ENCODE data around the gene CCR9.

CCR9 gene

GRCh38 chr3:45939341-45939771 is 53.0 kb downstream of the CCR9 start:
- no peak for DNase-seq

GRCh38 chr3:45940004-45940780 is 53.8 kb downstream of the CCR9 start:
- no peak for DNase-seq

- no peak for DNase-seq
Observed at GRCh38 chr3:45940781-45941365, 54.5 kb downstream of the CCR9 start.

- DNase-seq = no peak
Observed at GRCh38 chr3:45942051-45942825, 55.9 kb downstream of the CCR9 start.

GRCh38 chr3:45943207-45943846 is 57.0 kb downstream of the CCR9 start, which contains the start of gene CXCR6:
CXCR6 (plus strand) TSS chr3:45943464; CDS start chr3:45946482, 3,018 bp downstream.
- peak; percentile 22 to 26 for DNase-seq

GRCh38 chr3:45944830-45945620 is 58.7 kb downstream of the CCR9 start:
- no peak for DNase-seq

GRCh38 chr3:45946307-45946706 is 60.0 kb downstream of the CCR9 start:
- DNase-seq = no peak

- no peak for DNase-seq
Observed at GRCh38 chr3:45946875-45947274, 60.5 kb downstream of the CCR9 start.

GRCh38 chr3:45947361-45947760 is 61.0 kb downstream of the CCR9 start:
- DNase-seq = no peak

- DNase-seq = no peak
Observed at GRCh38 chr3:45948311-45948781, 62.0 kb downstream of the CCR9 start.

GRCh38 chr3:45948881-45949280 is 62.5 kb downstream of the CCR9 start:
- no peak for DNase-seq

GRCh38 chr3:45949432-45949831 is 63.1 kb downstream of the CCR9 start:
- DNase-seq = no peak

GRCh38 chr3:45950131-45950530 is 63.8 kb downstream of the CCR9 start:
- no peak for DNase-seq

- peak; percentile 22 to 26 for DNase-seq
Observed at GRCh38 chr3:45950686-45951600, 64.6 kb downstream of the CCR9 start.

- no peak for DNase-seq
Observed at GRCh38 chr3:45951946-45952345, 65.6 kb downstream of the CCR9 start.

GRCh38 chr3:45952456-45952855 is 66.1 kb downstream of the CCR9 start:
- no peak for DNase-seq
